OCI-LY7 (cell line): ENCODE data around the gene KBTBD12.

Experiments
- CTCF ChIP-seq: fragments of 200-600 bp; sonication (generic); conservative IDR thresholded peaks from 2 replicates; pipeline ENCODE4 v1.5.1; 2014; ENCODE audit warnings: mild to moderate bottlenecking, antibody characterized with exemption, low read length, moderate library complexity, mixed read lengths
- EZH2phosphoT487 ChIP-seq: fragments of 200-600 bp; sonication (generic); IDR thresholded peaks from 2 replicates; pipeline ENCODE4 v1.6.1; 2018; ENCODE audit warnings: low read depth, borderline replicate concordance, mild to moderate bottlenecking, mixed run types, antibody characterized with exemption, low read length, moderate library complexity, mixed read lengths

- TF ChIP-seq CTCF (no peak), EZH2phosphoT487 (no peak)
These were observed 45.5 kb downstream of the KBTBD12 start for GRCh38 chr3:127960421-127960965.
